A673 (cell line): ENCODE measurements around the gene SOS1.

Experiments used
- EZH2 ChIP-seq: fragments of 200-600 bp; sonication (generic); IDR thresholded peaks from 2 replicates; pipeline ENCODE4 v1.6.1; 2017; ENCODE audit warnings: borderline replicate concordance, low read depth, mild to moderate bottlenecking, mixed read lengths, antibody characterized with exemption, low read length; ENCODE audit not compliant: poor library complexity, severe bottlenecking
- TF ChIP-seq, protein P1 (sequence below): fragments of 300-800, 200-600 bp; sonication (generic); conservative IDR thresholded peaks from 2 replicates; pipeline ENCODE4 v1.5.1; 2017; ENCODE audit warnings: low read depth, mild to moderate bottlenecking, antibody characterized with exemption, low read length, moderate library complexity, mixed read lengths

DNA sequence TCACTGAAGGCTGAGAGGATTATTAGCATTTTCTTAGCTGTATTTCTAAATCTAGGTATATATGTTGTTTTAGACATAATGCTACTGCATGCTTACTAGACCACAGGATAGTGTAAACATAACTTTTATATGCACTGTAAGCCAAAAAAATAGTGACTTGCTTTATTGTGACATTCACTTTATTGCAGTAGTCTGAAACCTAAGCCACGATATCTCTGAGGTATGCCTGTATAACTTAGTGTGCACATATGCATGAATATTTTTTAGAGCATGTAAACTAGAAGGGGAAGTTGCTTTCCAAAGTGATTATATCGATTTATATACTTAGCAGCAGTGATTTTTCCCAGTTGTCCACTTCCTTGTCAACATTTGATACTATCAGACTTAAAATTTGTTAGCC, 81.8 kb downstream of the SOS1 start:
- TF ChIP-seq, protein P1, sequence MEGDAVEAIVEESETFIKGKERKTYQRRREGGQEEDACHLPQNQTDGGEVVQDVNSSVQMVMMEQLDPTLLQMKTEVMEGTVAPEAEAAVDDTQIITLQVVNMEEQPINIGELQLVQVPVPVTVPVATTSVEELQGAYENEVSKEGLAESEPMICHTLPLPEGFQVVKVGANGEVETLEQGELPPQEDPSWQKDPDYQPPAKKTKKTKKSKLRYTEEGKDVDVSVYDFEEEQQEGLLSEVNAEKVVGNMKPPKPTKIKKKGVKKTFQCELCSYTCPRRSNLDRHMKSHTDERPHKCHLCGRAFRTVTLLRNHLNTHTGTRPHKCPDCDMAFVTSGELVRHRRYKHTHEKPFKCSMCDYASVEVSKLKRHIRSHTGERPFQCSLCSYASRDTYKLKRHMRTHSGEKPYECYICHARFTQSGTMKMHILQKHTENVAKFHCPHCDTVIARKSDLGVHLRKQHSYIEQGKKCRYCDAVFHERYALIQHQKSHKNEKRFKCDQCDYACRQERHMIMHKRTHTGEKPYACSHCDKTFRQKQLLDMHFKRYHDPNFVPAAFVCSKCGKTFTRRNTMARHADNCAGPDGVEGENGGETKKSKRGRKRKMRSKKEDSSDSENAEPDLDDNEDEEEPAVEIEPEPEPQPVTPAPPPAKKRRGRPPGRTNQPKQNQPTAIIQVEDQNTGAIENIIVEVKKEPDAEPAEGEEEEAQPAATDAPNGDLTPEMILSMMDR: no peak
- TF ChIP-seq EZH2: no peak
